Stimulated activated CD4-positive, alpha-beta T cell treated with anti-CD3 and anti-CD28 coated beads, Interleukin-1b, Interleukin-23, amount 100 ng/mL, for 1 hour (primary cell): Measurements from ENCODE around the gene LRRN2.

Source experiments
- DNase-seq, 2 donors: peaks; one replicate each; pipeline ENCODE4 v3.0.0-alpha.2; 2020; ENCODE audit warnings: low read depth in 2 of 2

The LRRN2 gene

DNA sequence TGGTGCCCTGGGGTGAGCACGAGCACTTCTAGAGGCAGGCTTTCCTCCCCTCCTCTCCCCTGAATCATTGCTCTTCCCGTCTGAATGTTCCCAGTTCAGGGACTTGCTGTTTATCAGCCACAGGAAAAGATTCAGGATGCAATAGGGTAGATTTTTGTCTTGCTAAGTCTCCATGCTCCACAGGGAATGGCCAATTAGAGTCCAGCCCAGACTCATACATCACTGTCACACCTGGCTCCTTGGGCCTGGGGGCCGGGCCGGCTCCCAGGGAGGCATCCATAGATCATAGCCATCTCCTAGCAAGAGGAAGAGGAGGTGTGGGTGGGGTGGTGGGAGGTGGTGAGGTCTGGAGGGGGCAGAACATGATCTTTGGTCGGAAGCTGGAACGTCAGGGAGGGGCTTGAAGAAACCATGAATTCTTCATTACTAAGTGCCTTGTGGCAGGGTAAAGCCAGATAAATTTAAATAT, 83.4 kb downstream of the LRRN2 start:
- DNase-seq: no peak

DNA sequence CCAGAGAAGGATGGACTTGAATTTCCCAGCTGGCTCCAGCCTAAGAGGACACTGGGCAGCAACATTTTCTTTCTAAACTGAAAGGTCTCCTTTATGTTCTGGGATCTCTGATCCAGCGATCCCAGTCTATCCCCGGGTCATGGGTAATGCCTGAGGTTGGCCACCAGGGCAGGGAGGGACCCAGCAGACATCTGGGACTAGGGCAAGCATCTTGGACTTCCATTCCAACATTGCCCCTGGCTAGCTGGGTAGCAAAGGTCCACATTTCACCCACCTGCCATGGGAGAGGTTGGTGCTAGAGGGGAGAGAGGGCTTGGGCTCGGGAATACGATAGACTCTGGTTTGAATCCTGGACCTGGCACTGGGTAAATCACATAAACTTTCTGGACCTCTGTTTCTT, 84.6 kb downstream of the LRRN2 start:
- DNase-seq: no peak

DNA sequence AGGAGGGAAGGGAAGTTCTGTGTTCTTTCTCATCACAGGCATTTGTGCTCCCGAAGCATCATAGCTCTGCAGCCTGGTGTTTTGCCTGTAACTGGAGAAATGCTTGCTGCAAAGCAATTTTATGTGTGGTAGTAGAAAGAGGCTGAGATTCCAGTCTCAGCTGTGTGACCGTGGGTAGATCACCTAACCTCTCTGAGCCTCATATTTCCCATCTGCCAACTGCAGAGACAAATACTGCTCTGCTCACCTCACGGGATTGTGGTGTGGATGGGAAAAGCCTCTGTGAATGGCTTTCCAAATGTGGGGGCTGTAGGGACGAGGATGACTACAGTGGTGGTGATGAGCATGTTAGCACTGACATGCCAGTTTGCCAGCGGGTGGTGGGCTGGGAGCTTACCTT, 85.3 kb downstream of the LRRN2 start:
- DNase-seq: no peak

DNA sequence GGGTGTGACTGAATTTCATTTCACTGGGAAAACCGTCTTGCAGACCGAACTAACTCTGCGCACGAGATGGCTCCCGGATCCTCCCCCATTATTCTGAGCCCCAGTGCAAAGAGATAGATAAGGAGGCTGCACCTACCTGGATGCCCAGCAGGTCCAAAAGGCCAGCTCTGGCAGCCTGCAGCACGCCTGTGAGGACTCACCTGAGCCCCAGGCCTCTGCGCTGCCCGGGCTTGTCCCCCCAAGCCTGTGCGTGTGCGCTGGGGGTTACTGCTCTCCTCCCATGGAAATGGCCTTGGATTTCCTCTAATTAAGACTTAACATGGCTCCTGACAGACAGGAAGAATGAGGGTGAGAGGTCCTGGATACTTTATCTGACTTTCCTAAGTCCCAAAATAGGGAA, 85.9 kb downstream of the LRRN2 start:
- no peak for DNase-seq

DNA sequence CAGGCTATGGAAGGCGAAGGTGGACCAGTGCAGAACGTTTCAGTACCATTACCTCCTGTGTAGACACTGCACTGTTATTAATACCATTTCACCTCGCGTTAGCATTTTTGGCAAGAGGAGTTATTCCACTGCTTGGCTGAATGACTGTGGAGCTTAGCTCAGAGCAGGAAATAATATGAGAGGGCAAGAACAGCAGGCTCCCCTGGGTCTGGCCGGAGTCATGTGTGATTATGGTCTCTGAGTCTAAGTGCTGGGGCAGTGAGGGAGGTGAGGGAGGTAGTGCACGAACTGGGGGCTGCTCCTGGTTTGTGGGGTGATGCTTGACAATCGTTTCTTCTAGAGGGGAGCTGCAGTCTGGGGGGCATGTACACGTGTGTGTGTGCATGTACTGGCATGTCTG, 86.4 kb downstream of the LRRN2 start:
- no peak for DNase-seq

DNA sequence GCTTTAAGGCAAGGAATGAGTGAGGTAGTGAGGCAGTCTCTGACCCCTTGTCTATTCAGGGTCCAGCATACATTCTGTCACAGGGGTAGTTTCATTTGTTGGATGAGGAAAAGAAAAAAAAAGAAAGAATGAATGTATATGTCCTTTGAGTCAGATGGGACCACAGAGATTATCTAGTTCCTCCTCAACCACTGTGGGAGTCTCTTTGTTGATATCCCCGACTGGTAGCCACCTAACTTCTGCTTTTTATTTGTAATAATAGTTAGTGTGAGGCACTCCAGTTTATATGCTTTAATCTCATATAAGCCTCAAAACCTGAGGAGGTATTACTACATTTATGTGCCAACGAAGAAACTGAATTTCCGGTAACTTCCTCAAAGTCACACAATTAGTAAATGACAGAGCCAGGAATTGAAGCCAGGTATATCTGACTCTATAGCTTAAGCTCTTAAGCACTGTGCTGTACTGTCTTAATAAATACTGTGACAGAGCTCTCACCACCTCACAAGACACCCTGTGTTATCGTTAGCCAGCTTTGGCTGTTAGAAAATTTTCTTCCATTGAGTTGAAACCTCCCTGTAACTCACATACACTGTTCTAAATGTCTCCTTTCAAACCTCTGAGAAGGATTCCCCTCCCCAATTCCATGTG, 87.1 kb downstream of the LRRN2 start:
- DNase-seq: no peak

DNA sequence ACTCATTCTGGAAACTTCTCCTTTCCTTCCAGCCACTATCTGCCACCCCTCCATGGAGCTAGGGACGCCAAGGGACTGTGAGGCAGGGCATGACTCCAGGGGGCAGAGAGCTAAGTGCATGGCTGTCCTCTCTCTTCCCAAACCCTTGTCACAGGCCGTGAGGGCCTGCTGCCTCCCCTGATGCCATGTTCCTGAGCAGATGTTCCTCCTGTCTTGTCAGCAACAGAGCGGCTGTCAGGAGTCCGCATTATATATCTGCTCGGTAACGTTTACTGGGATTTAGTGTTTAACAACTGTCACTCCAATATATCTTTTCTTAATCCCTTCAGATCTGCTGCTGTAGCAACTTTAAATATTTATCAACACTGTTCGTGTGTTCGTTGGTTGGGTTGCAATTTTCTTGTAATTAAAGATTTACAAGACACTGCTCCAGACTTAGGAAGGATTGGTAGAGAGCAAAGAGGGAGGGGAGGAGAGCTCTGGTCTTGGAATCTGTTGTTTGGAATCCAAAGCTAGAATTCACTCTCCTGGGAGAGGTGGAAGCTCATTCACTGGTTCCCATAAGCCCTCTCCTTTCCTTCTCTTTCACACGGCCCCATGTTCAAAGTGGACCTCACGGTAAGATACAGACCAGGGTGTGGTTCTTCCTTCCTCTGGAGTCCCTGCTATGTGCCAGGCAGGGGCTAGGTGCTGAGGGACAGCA, 93.1 kb downstream of the LRRN2 start:
- DNase-seq: no peak

DNA sequence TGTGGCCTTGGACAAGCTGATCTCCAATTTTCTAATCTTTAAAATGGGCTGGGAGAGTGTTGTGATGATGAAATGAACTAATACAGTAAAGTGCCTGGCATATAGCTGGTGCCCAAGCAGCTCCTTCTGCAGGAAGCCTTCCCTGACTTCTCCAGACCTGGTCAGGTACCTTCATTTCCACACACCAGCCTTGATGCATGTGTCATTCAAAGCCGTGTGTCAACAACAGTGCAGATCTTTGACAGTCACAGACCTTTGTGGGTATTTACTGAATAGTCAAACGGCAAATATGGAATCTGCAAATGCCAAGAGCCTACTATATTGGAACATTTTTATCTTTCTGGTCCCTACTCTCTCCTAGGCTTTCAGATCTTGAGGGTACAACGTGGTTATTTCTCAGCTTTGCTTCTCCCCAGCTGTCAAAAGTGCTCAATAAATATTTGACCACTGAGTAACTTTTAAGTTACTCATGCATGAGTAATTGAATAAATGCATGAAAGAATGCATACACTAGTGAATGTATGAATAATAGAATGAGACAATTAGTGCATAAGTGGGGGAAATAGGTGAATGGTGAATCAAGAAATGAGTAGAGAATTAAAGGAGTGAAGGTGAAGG, 94.0 kb downstream of the LRRN2 start:
- no peak for DNase-seq

DNA sequence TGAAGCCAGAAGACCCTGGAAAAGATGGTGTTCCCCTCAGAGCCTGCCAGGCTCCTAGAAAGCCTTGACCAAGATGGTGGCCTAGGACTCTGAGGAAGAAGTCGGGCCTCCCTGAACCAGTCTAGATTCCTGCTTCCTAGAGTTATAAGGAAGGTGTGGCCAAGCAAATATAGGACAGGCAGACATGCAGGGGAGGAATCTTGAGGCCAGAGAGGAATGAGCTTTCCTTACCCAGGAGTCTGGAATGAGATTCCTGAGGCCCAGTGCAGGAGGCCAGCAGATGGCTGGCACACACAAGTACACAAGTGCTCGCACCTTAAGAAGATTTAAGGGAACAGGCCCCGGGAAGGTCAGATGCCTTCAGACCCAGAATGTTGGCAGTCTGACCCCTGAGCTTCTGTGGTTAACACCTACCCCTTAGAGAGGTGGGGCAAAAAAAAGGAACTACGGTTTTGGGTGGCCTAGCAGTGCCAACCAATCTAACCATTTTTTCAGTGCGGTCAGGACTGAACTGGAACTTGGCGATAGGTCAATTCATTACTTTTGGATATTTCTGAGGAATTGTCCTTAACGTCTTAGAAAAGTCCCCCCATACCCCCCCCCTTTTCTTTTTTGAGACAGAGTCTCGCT, 96.0 kb downstream of the LRRN2 start:
- no peak for DNase-seq

DNA sequence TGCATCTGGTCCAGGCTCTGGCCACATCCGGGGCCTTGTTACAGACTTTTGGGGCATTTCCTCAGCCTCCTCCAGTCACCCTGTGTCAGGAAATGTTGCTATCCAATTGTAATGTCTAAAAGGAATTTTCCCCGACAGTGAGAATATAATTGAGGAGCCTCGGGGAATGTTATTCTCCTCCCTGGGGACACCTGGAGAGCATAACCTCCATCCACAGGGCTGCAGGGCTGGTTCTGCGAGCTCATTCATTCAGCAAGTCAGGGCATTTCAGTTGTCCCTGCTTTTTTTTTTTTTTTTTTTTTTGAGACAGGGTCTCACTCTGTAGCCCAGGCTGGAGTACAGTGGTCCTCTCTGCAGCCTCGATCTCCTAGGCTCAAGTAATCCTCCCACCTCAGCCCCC, 96.7 kb downstream of the LRRN2 start:
- no peak for DNase-seq

DNA sequence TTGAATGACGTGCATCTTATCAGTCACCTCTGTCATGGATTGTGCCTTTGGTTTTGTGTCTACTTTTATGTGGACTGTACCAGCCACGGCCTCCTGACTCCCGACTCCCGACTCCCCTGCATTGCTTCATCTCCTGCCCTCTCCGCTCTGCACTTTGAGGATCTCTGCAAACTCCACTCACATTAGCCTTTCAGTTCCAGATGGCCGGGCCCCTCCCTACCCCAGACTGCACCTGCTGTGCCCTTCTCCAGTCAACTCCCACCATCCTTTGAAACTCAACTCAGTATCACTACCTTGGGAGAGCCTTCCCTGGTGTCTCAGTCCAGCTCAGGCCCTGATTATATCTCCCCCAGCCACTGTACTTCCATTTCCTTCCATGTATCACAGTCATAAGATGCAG, 97.9 kb downstream of the LRRN2 start:
- no peak for DNase-seq

DNA sequence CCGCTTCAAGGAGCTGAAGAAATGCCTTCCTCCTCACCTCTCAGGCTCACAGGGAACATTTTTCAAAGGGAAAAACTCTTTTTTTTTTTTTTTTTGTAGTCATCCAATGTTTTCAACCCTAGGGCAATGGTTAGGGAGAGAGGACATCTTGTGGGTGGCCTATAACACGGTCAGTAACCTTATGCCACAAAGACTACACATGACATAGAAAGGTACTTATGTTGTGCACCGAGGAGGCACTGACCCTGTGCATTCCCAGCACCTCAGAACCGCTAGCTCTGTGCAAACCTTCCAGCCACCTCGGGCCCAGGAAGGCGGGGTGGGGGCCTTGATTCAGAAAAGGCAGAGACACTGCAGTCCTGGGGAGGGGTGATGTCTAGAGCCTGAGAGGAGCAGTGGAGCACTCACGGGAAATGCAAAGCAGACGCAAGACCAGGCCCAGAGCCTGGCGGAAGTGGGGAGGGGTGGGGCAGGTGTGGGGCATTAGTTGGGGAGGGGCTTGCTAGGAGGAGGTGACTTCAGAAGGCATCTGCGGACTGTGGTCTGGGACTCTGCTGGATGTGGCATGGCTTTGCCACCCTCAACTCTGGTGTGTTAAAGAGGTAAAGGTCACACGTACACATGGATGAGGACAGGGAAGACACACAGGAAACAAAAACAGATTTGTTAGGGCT, 100.7 kb downstream of the LRRN2 start:
- DNase-seq: no peak

DNA sequence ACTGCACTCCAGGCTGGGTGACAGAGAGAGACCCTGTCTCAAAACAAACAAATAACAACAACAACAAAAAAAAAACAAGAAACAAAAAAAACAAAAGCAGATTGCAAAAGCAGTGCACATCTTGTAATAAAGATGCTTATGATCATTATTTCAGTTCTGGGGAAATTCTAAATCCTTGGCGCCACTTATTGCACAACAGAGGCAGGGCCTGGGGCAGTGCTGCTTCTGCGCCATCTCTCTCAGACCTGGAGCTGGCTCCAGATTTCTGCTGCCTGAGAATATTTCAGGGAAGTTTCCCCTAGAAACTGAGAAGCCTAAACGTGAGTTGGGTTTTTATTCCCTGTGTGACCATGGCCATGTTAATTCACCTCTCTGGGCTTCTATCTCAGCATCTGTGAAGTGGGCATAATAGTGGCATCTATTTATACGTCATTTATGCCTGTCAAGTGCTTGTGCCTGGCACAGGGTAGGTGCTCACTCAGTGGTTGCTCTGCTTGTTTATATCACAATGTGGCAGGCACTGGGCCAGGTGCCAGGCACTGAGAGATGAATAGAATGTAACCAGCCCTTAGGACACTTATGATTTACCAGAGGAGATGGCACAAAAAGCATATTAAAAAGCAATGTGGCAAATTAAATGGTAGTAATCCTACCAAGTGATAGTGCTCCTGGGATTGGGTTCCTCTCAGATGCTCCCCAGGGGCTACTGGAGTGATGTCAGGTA, 101.5 kb downstream of the LRRN2 start:
- DNase-seq: no peak

DNA sequence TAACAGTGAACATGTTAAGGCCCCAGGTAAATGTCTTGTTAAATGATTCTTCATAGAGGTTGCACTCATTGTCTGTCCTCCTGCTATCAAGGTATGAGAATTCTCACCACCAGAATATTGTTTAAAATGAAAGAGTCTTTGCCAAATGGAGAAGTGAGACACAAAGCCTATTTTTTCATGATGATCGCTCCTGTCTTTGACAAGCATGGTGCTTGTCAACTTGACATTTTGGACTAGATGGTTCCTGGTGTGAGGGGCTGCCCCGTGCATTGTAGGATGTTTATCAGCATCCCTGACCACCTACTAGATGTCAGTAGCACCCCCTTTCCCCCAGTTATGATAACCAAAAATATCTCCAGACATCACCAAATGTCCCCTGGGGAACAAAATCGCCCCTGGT, 103.8 kb downstream of the LRRN2 start:
- DNase-seq: no peak

DNA sequence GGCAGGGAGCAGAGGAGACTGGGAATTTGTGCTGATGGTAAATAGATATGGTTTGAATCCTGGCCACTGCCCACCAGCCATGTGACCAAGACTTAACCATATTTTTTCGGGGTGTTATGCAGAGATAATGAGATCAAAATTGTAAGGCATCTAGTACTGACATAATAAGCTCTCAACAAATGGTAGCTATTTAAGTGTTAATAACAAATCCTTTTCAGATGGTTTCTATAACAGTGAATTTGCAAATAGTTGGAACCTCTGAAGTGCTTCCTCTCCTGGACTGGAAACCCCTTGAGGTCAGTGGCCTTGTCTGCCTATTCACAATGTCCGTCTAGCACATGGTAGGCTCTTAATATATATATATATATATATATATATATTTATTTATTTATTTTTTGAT, 104.7 kb downstream of the LRRN2 start:
- no peak for DNase-seq

DNA sequence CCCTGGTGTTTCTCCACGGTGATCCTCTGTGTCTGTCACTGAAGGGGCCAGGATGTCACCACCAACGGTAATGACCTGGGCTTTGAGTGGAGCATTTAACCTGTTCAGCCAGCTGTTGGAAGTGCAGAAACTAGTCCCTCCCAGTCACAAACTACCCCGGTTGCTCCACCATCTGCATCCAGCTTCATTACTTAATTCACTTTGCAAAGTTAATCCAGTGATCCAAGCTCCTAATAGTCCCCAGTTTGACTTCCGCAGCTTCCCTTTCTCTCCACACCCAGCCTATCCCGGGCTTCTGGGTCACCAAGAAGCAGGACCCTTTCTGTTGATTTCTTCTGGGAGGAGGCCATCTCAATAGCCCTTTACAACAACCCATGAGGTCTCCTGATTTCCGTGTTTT, 105.9 kb downstream of the LRRN2 start:
- DNase-seq: no peak

DNA sequence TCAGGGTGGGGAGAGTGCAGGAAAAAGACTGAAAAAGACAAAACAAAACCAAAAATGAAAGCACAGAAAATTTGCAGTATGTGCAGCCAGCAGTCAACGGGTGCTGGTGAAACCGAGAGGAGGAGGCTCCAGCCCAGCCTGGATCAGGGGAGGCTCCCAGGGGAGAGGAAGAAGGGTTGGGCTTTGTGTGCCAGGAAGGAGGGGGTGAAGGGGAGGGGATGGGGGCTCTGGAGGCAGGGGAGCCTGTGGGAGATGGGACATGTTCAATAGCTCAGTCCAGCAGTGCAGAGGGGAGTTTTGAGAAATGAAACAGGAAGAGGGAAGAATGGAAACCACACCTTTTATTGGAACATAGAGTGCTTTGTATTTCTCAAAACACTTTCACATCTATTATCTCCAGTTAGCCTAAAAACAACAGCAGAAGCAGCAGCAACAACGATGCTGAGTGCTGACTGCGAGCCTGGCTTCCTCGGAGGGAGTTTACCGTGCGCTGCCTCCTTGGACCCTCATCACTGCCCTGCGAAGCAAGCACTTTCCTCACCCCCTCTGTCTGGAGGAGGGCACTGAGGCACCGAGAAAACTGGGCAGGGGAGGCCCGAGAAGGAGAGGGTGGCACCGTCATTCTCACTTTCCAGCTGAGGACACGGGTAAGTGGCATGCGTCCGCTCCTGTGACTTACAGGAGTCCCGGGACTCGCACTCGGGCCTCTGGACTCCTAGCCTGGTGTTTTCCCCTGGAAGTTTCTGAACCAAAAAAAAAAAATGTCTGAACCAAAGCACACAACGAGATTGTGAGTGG, 106.5 kb downstream of the LRRN2 start:
- no peak for DNase-seq

DNA sequence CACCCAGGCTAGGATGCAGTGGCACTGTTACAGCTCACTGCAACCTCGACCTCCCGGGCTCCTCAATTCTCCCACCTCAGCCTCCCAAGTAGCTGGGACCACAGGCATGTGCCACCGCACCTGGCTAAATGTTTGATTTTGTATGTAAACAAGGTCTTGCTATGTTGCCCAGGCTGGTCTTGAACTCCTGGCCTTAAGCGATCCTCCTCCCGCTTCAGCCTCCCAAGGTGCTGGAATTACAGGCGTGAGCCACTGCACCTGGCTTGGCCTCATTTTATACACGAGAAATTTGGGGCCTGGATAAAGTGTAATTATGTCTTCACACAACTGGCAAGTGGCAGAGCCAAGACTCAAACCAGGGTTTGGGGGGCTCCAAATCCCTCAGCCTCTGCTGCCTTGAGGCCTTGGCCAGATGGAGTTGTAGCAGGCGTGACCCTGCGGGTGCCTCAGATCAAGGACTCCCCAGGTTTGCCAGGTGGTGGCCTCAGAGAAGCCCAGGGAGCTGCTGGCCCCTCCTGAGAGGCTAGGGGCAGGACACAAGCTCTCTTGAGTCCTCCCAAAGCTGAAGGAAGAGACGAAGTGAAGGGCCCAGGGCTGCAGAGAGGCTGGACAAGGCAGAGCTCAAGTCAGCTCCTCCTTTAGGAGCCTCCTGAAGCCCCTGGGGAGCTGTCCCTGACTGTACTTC, 107.6 kb downstream of the LRRN2 start:
- no peak for DNase-seq

DNA sequence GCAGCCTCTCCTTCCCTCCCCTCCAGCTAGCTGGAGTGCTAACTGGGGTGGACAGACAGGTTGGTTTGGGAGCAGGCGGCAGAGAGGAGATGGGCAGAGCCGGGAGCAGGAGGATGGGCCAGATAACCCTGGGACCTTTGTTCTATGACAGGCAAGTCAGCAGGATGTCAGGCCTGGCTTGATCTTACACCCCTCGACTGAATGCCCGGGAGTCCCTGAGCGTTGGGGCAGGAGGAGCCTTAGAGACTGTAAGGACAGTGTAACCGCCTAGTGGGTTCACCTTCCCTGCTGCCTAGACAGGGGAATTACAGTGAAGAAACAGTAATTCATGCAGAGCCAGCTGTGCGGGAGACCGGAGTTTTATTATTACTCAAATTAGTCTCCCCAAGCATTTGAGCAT, 109.1 kb downstream of the LRRN2 start:
- no peak for DNase-seq
